GM12891 (cell line): ENCODE measurements around the gene MTRF1L.

Experiments
- POLR2A ChIP-seq: IDR thresholded peaks from 2 replicates; pipeline ENCODE4 v1.6.1; 2011; ENCODE audit warnings: low read depth, low read length, control low read depth
- POLR2AphosphoS5 ChIP-seq: IDR thresholded peaks from 2 replicates; pipeline ENCODE4 v1.6.1; 2011; ENCODE audit warnings: low read depth, low read length, control low read depth
- SPI1 ChIP-seq: IDR thresholded peaks from 2 replicates; pipeline ENCODE4 v1.6.1; 2011; ENCODE audit warnings: low read depth, low read length, control low read depth
- TAF1 ChIP-seq: IDR thresholded peaks from 2 replicates; pipeline ENCODE4 v1.6.1; 2011; ENCODE audit warnings: low read depth, low read length, control low read depth

- TF ChIP-seq POLR2AphosphoS5 = no peak
- TF ChIP-seq POLR2A = no peak
- TF ChIP-seq SPI1 = no peak
- TF ChIP-seq TAF1 = no peak
These were observed 21.3 kb downstream of the MTRF1L start for GRCh38 chr6:152981219-152981618.
